ENCODE data around the gene TUBGCP6.

DNA sequence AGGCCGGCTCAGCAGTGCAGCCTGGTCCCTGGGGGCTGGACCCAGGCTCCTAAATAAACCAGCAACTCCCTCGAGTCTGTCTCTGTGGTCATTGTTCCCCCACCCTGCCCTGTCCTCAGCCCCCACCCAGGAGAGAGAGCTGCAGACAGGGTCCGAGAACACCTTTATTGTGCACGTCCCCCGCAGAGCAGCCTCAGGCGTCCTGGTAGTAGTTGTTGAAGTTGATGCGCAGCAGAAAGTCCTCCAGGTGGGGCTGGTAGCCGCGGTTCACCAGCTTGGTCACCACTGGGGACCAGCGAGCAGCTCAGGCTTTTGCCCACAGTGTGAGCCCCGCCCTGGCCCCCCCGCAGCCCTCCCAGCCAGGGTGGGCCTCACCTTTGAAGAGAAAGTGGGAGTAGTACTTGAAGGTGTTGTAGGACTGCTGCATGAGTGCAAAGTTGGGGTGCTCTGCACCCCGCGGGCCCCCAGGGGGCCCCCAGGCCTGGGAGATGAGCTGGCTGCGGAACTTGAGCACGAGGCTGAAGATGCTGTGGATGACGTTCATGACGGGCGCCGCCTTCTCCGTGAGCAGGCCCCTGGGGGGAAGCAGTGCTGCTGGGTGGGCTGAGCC lies 27.2 kb downstream of the TUBGCP6 start:
- TF ChIP-seq, protein P1, sequence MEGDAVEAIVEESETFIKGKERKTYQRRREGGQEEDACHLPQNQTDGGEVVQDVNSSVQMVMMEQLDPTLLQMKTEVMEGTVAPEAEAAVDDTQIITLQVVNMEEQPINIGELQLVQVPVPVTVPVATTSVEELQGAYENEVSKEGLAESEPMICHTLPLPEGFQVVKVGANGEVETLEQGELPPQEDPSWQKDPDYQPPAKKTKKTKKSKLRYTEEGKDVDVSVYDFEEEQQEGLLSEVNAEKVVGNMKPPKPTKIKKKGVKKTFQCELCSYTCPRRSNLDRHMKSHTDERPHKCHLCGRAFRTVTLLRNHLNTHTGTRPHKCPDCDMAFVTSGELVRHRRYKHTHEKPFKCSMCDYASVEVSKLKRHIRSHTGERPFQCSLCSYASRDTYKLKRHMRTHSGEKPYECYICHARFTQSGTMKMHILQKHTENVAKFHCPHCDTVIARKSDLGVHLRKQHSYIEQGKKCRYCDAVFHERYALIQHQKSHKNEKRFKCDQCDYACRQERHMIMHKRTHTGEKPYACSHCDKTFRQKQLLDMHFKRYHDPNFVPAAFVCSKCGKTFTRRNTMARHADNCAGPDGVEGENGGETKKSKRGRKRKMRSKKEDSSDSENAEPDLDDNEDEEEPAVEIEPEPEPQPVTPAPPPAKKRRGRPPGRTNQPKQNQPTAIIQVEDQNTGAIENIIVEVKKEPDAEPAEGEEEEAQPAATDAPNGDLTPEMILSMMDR (IDR thresholded peaks at IDR 0.05): no peak
- TF ChIP-seq ZFX (IDR thresholded peaks at IDR 0.05; ENCODE audit: borderline replicate concordance): no peak
